A549 (cell line): ENCODE data around the gene TJP1. TPM values are rescaled to one million over a fixed set of nuclear protein-coding genes. Genes with fewer than 3 reads are reported as not detected.
"Not testable (repeated sequence)": the region's sequence is repeated elsewhere in the genome, so short reads cannot be mapped to it uniquely, and the experiment has no call there.

Experiments
- ATAC-seq, 2 experiments: fragments of 200-7000 bp in 1 of 2; fragments of >200 bp in 1 of 2; cut with Nextera tagmentation in 1 of 2; cut with Tn5 transposase in 1 of 2; 3 replicates each; pipeline versions ENCODE4 v1.8.0 to v1.9.1; 2018 to 2020; ENCODE audit warnings: mild to moderate bottlenecking in 1 of 2, moderate library complexity in 1 of 2
- CTCF ChIA-PET: fragments of 300-600 bp; sonication (Branson Sonifier 250); formaldehyde crosslinking; extraction: SDS; loops from one replicate; lab custom pipeline; 2021; ENCODE audit warnings: antibody characterized with exemption, inconsistent platforms; lab: Yijun Ruan, JAX
- POLR2A ChIA-PET: fragments of 350-600 bp; formaldehyde crosslinking; extraction: SDS; loops from one replicate; lab custom pipeline; 2021; ENCODE audit warnings: antibody characterized with exemption, inconsistent platforms; lab: Yijun Ruan, JAX
- DNase-seq, 2 experiments: peaks; one replicate each; pipeline versions ENCODE4 v3.0.0 to v3.0.0-alpha.2; 2011 to 2016; ENCODE audit warnings: low read depth in 1 of 2, low spot score in 1 of 2
- FAIRE-seq: peaks from 2 replicates; lab custom pipeline; 2011; peaks lifted over from hg19 to GRCh38; lab: Jason Lieb, UNC
- H3K27ac ChIP-seq, 2 experiments: fragments of >200 bp; sonication (Bioruptor Twin); formaldehyde crosslinking; 3 replicates each; pipeline ENCODE4 v1.5.1; 2016 to 2017
- H3K4me1 ChIP-seq: fragments of >200 bp; sonication (Bioruptor Twin); formaldehyde crosslinking; 3 replicates; pipeline ENCODE4 v1.6.1; 2016
- H3K4me2 ChIP-seq: fragments of >200 bp; sonication (Bioruptor Twin); formaldehyde crosslinking; 3 replicates; pipeline ENCODE4 v1.6.1; 2016
- H3K4me3 ChIP-seq: fragments of >200 bp; sonication (Bioruptor Twin); formaldehyde crosslinking; 3 replicates; pipeline ENCODE4 v1.5.1; 2016
- H3K9me3 ChIP-seq: fragments of >200 bp; sonication (Bioruptor Twin); formaldehyde crosslinking; 3 replicates; pipeline ENCODE4 v1.6.1; 2016
- ATOH8 ChIP-seq: fragments of 250-450 bp; sonication (Bioruptor Pico); IDR thresholded peaks from 2 replicates; pipeline ENCODE4 v1.5.0; 2020; ENCODE audit warnings: low read depth, mild to moderate bottlenecking, moderate library complexity
- BHLHE40 ChIP-seq: IDR thresholded peaks from 2 replicates; pipeline ENCODE4 v1.6.1; 2012; ENCODE audit warnings: low read depth, low read length, inconsistent platforms
- CEBPB ChIP-seq, 2 experiments: fragments of >200 bp in 1 of 2; sonication (Bioruptor Twin) in 1 of 2; formaldehyde crosslinking in 1 of 2; IDR thresholded peaks; 2 replicates each; pipeline ENCODE4 v1.6.1; 2012 to 2016
- CHD4 ChIP-seq: fragments of 200-600 bp; sonication (generic); IDR thresholded peaks from 2 replicates; pipeline ENCODE4 v1.6.1; 2016; ENCODE audit warnings: antibody characterized with exemption, mild to moderate bottlenecking, borderline replicate concordance
- EHF ChIP-seq: fragments of 250-450 bp; sonication (Bioruptor Pico); IDR thresholded peaks from 2 replicates; pipeline ENCODE4 v1.5.0; 2020; ENCODE audit warnings: mild to moderate bottlenecking
- FOSB ChIP-seq: fragments of 250-450 bp; sonication (Bioruptor Pico); IDR thresholded peaks from 2 replicates; pipeline ENCODE4 v1.5.0; 2020; ENCODE audit warnings: mild to moderate bottlenecking, moderate library complexity
- FOSL2 ChIP-seq, 2 experiments: fragments of 450-650 bp in 1 of 2; fragments of >200 bp in 1 of 2; sonication (Bioruptor Twin) in 1 of 2; formaldehyde crosslinking; IDR thresholded peaks; 2 replicates each; pipeline versions ENCODE4 v1.5.0 to v1.6.1; 2016 to 2020; ENCODE audit warnings: mild to moderate bottlenecking in 1 of 2, moderate library complexity in 1 of 2
- GATA3 ChIP-seq: IDR thresholded peaks from 2 replicates; pipeline ENCODE4 v1.6.1; 2012; ENCODE audit warnings: borderline replicate concordance
- HMGXB4 ChIP-seq: fragments of 250-450 bp; sonication (Bioruptor Pico); IDR thresholded peaks from 2 replicates; pipeline ENCODE4 v1.5.0; 2021; ENCODE audit warnings: mild to moderate bottlenecking, moderate library complexity, borderline replicate concordance
- MAFK ChIP-seq: fragments of 450-650 bp; IDR thresholded peaks from 2 replicates; pipeline ENCODE4 v1.6.1; 2014; ENCODE audit not compliant: partially characterized antibody
- MAX ChIP-seq: IDR thresholded peaks from 2 replicates; pipeline ENCODE4 v1.6.1; 2012
- NFE2L2 ChIP-seq: fragments of 150-350 bp; conservative IDR thresholded peaks from 2 replicates; pipeline ENCODE4 v1.6.1; 2014; ENCODE audit warnings: low read length
- NPAS2 ChIP-seq: fragments of 250-450 bp; sonication (Bioruptor Pico); IDR thresholded peaks from 2 replicates; pipeline ENCODE4 v1.8.0; 2022; ENCODE audit warnings: mild to moderate bottlenecking, moderate library complexity, borderline replicate concordance
- RAD21 ChIP-seq, 2 experiments: fragments of >200 bp in 1 of 2; sonication (Bioruptor Twin) in 1 of 2; formaldehyde crosslinking in 1 of 2; IDR thresholded peaks in 1 of 2; conservative IDR thresholded peaks in 1 of 2; 2 replicates in 1 of 2; 3 replicates in 1 of 2; pipeline ENCODE4 v1.6.1; 2012 to 2018; ENCODE audit warnings: inconsistent platforms in 1 of 2
- REST ChIP-seq: fragments of 200-600 bp; sonication (generic); IDR thresholded peaks from 2 replicates; pipeline ENCODE4 v1.6.1; 2016; ENCODE audit warnings: antibody characterized with exemption, mild to moderate bottlenecking, moderate library complexity
- TFCP2L1 ChIP-seq: fragments of 250-450 bp; sonication (Bioruptor Pico); IDR thresholded peaks from 2 replicates; pipeline ENCODE4 v1.5.0; 2021; ENCODE audit warnings: mild to moderate bottlenecking
- TP53 ChIP-seq: fragments of 250-450 bp; sonication (Bioruptor Pico); IDR thresholded peaks from 2 replicates; pipeline ENCODE4 v1.5.0; 2021; ENCODE audit warnings: mild to moderate bottlenecking, moderate library complexity
- WGBS: methylation state at CpG from one replicate; pipeline ENCODE4 v1.1.6; 2017; ENCODE audit errors: missing lambda C conversion rate; 5-methylcytosine and 5-hydroxymethylcytosine counted together
- polyA plus RNA-seq, 4 experiments: library from polyadenylated mRNA; depleted of rRNA in 3 of 4; stranded (reverse); fragments of >200 nt; fragmentation: RNase III in 1 of 4; extraction: RNeasy Plus Mini Kit Qiagen cat#74134 plus additional on column Dnase treatment in 1 of 4; gene quantifications; 2 replicates in 3 of 4; 3 replicates in 1 of 4; pipeline ENCODE4 v1.2.3, GENCODE V29; 2011 to 2017
- TF ChIP-seq, protein P1 (sequence below): IDR thresholded peaks from 2 replicates; pipeline ENCODE4 v1.6.1; 2012

TJP1 gene
- polyA plus RNA-seq, 2 of the 4 experiments (the other 2 are of a cell fraction), result 55.0 to 179 TPM

DNA sequence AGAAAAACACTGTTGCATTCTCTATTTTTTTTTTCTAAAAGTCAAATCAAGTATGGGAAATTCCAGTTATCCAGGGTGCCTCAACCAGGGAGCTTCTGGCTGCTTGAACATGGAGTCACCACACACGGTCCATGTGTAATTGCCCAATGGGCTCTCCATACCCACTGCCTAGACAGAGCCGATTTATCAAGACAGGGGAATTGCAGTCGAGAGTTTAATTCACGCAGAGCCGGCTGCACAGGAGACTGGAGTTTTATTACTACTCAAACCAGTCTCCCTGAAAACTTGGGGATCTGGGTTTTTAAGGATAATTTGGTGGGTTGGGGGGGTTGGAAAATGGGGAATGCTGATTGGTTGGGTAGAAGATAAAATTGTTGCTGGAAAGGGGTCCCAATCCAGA lies 149.8 kb downstream of the TJP1 start:
- no peak for DNase-seq
- Histone ChIP-seq H3K27ac (peak overlapping the region; percentile 91 to 93), H3K4me3 (no peak overlapping the region), H3K9me3 (no peaks in the 10 kb centered on the region), H3K4me1 (peaks cover 59% of the 10 kb centered on the region), H3K4me2 (peak overlapping the region; percentile 79)
- no peak for ATAC-seq
- CTCF ChIA-PET, result interaction anchor here (1.1 to 8.3 kb wide), 7 partner anchors 14 to 401 kb away, joined by 3 to 75 read pairs (median 8); no protein-coding TSS in a partner anchor
- FAIRE-seq, result no peak
- TF ChIP-seq CEBPB (IDR thresholded peaks at IDR 0.05) (0 out of 4 replicates have a peak, but pooled peaks of 1 of the 2 experiments have one; percentile 3), TP53 (CRISPR knock-in tag) (no peak)
- 92% methylated on average over 5 of the region's 5 CpGs for WGBS
- POLR2A ChIA-PET, result interaction anchor here (1.8 kb wide), 1 partner anchor 63 kb away, joined by 7 read pairs; no protein-coding TSS in a partner anchor

DNA sequence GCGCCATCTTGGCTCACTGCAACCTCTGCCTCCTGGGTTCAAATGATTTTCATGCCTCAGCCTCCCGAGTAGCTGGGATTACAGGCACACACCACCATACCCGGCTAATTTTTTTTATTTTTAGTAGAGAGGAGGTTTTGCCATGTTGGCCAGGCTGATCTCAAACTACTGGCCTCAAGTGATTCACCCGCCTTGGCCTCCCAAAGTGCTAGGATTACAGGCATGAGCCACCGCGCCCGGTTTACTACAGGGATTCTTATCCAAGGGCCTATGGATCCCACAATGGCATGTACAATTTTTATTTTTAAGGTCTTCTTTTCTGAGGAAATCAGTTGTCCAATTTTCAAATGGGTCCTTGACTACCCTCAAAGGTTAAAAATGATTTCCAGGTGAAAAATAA lies 150.2 kb downstream of the TJP1 start:
- CTCF ChIA-PET, result interaction anchor here (1.1 to 8.3 kb wide), 7 partner anchors 14 to 401 kb away, joined by 3 to 75 read pairs (median 8); no protein-coding TSS in a partner anchor
- H3K4me2 ChIP-seq, result peak overlapping the region; percentile 79
- TF ChIP-seq ATOH8 (peak; percentile 65), CHD4 (0 out of 2 replicates have a peak, but pooled peaks have one; percentile 47)
- TF ChIP-seq, all 56 proteins: peak for 2; not testable (repeated sequence) for 54
- ATAC-seq, DNase-seq, FAIRE-seq, H3K9me3 ChIP-seq: not testable (repeated sequence)
- 44% methylated on average over 7 of the region's 7 CpGs for WGBS
- Histone ChIP-seq H3K4me3 (peak overlapping the region; percentile 31), H3K4me1 (peaks cover 55% of the 10 kb centered on the region), H3K27ac (peak overlapping the region; percentile 91 to 93)
- POLR2A ChIA-PET, result interaction anchor here (0.9 to 1.8 kb wide), 3 partner anchors 8 to 65 kb away, joined by 3 to 7 read pairs (median 4); no protein-coding TSS in a partner anchor

DNA sequence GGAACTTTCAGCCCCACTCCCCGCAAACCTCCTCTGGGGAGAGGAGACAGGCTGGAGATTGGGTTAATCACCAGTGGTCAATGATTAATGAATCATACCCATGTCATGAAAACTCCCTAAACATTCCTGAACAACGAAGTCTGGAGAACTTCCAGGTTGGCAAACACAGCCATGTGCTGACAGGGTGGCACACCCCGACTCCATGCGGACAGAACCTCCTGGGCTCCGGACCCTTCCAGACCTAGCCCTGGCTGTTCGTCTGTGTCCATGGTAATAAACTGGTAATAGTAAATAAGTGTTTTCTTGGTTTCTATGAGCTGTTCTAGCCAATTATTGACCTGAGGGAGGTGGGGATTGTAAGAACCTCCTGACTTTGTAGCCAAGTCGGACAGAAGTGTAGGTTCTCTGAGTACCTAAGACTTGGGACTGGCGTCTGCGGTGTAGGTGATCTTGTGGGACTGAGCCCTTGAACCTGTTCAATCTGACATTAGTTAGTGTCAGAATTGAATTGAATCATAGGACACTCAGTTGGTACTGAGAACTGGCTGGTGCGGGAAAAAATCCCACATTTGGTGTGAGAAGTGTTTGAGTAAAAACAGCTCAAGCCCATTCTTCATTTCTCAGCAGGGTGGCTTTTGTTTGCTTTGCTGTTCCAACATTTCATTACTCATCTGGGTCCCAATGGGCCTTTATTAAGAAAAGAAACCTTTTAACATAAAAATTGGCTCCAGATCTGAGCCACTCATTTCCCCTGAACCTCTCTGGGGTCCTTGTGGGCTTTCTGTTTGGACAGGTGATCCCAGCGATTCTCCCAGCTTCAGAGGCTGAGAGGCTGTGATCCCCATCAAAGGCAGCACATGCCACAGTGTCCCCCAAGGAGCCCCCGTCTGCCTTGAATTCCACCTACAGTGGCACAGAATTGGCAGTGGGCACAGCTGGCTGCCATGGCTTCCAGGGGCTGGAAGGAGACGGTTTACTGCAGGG lies 151.0 kb downstream of the TJP1 start:
- POLR2A ChIA-PET, result interaction anchor here (0.8 to 1.8 kb wide), 4 partner anchors 9 to 66 kb away, joined by 3 to 7 read pairs (median 4); no protein-coding TSS in a partner anchor
- ATAC-seq (peak; percentile 62 to 76), DNase-seq (peak; percentile 97 to 99), FAIRE-seq (peak; percentile 100)
- Histone ChIP-seq H3K4me1 (peaks cover 51% of the 10 kb centered on the region), H3K27ac (peak overlapping the region; percentile 91 to 93), H3K4me3 (peak overlapping the region; percentile 31), H3K4me2 (peak overlapping the region; percentile 79), H3K9me3 (no peaks in the 10 kb centered on the region)
- 0% methylated on average over 13 of the region's 13 CpGs for WGBS
- CTCF ChIA-PET, result interaction anchor here (0.7 to 8.3 kb wide), 11 partner anchors 13 to 402 kb away, joined by 3 to 75 read pairs (median 6); no protein-coding TSS in a partner anchor
- no peak for TF ChIP-seq CHD4
- TF ChIP-seq ATOH8, result peak; percentile 64; the same call in 1 of the 2 replicates
- peak; percentile 38 for TF ChIP-seq MAFK
- TF ChIP-seq RAD21 (conservative IDR thresholded peaks at IDR 0.05 in 1 of 2, IDR thresholded peaks at IDR 0.05 in 1 of 2), result peak; percentile 9 to 16; a peak in 2 of 5 replicates
- TF ChIP-seq MAX, result peak; percentile 99
- TF ChIP-seq FOSB (CRISPR knock-in tag), result peak; percentile 89
- peak; percentile 90 for TF ChIP-seq GATA3
- TF ChIP-seq NPAS2, result no peak
- peak; percentile 64 for TF ChIP-seq FOSL2 (IDR thresholded peaks at IDR 0.05)
- peak; percentile 90 for TF ChIP-seq FOSL2 (CRISPR knock-in tag; IDR thresholded peaks at IDR 0.05)
- no peak for TF ChIP-seq HMGXB4
- TF ChIP-seq TFCP2L1 (CRISPR knock-in tag), result no peak; the same call in 1 of the 2 replicates
- no peak for TF ChIP-seq REST
- peak; percentile 25; the same call in 1 of the 2 replicates for TF ChIP-seq BHLHE40
- TF ChIP-seq, protein P1, sequence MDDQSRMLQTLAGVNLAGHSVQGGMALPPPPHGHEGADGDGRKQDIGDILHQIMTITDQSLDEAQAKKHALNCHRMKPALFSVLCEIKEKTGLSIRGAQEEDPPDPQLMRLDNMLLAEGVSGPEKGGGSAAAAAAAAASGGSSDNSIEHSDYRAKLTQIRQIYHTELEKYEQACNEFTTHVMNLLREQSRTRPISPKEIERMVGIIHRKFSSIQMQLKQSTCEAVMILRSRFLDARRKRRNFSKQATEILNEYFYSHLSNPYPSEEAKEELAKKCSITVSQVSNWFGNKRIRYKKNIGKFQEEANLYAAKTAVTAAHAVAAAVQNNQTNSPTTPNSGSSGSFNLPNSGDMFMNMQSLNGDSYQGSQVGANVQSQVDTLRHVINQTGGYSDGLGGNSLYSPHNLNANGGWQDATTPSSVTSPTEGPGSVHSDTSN, result peak; percentile 72; the same call in 1 of the 2 replicates
- TF ChIP-seq EHF, result peak; percentile 90
- TF ChIP-seq NFE2L2, result no peak
